Ectodermal cell (in vitro differentiated cells): ENCODE results near the gene OR2AG1.

Experiments used
- H3K27ac ChIP-seq: 2 replicates; pipeline ENCODE4 v1.7.0; 2013; ENCODE audit warnings: mild to moderate bottlenecking, low read depth, low read length; ENCODE audit not compliant: insufficient read depth, poor library complexity, severe bottlenecking
- H3K27me3 ChIP-seq: 2 replicates; pipeline ENCODE4 v1.7.0; 2013; ENCODE audit warnings: mild to moderate bottlenecking, low read length; ENCODE audit not compliant: insufficient read depth, control insufficient read depth, poor library complexity, severe bottlenecking
- H3K36me3 ChIP-seq: one replicate; pipeline ENCODE4 v1.7.0; 2013; ENCODE audit warnings: low read length; ENCODE audit not compliant: control insufficient read depth, insufficient read depth
- H3K4me1 ChIP-seq: one replicate; pipeline ENCODE4 v1.7.0; 2013; ENCODE audit warnings: low read length; ENCODE audit not compliant: control insufficient read depth, insufficient read depth
- H3K4me3 ChIP-seq: 2 replicates; pipeline ENCODE4 v1.7.0; 2013; ENCODE audit warnings: low read depth, low read length, control low read depth; ENCODE audit not compliant: insufficient read depth
- H3K9me3 ChIP-seq: 2 replicates; pipeline ENCODE4 v1.7.0; 2013; ENCODE audit warnings: mild to moderate bottlenecking, low read length, moderate library complexity; ENCODE audit not compliant: control insufficient read depth
- WGBS, 2 experiments: methylation state at CpG; one replicate each; pipeline ENCODE4 v1.1.7; 2013; ENCODE audit warnings: missing lambda C conversion rate in 2 of 2; 5-methylcytosine and 5-hydroxymethylcytosine counted together

OR2AG1 gene

GRCh38 chr11:6825231-6825744 is 42.5 kb downstream of the OR2AG1 start:
- Histone ChIP-seq H3K4me1 (no peaks in the 10 kb centered on the region), H3K36me3 (no peaks in the 10 kb centered on the region), H3K4me3 (no peak overlapping the region), H3K27ac (no peak overlapping the region), H3K27me3 (no peaks in the 10 kb centered on the region), H3K9me3 (no peaks in the 10 kb centered on the region)
- 93% methylated on average over 7 of the region's 7 CpGs for WGBS, 2 experiments

- WGBS, 2 experiments, result 89 to 94% methylated on average over 1 of the region's 1 CpG
- Histone ChIP-seq H3K4me1 (no peaks in the 10 kb centered on the region), H3K9me3 (no peaks in the 10 kb centered on the region), H3K27me3 (no peaks in the 10 kb centered on the region), H3K27ac (no peak overlapping the region), H3K4me3 (no peak overlapping the region), H3K36me3 (no peaks in the 10 kb centered on the region)
These were observed 45.3 kb downstream of the OR2AG1 start for GRCh38 chr11:6828103-6828502.

- 79 to 81% methylated on average over 6 of the region's 6 CpGs for WGBS, 2 experiments
- H3K36me3 ChIP-seq, result no peaks in the 10 kb centered on the region
These were observed 50.5 kb downstream of the OR2AG1 start for GRCh38 chr11:6833356-6833755.

GRCh38 chr11:6834021-6834420 is 51.2 kb downstream of the OR2AG1 start:
- Histone ChIP-seq H3K36me3 (no peaks in the 10 kb centered on the region), H3K4me3 (no peak overlapping the region), H3K27me3 (no peaks in the 10 kb centered on the region), H3K9me3 (no peaks in the 10 kb centered on the region), H3K4me1 (no peaks in the 10 kb centered on the region), H3K27ac (no peak overlapping the region)
- no CpG with 5 or more reads among the region's 1 CpG for WGBS, 2 experiments

More at GRCh38 chr11:6833356-6833755, 50.5 kb downstream of the OR2AG1 start:
- Histone ChIP-seq H3K9me3 (no peaks in the 10 kb centered on the region), H3K27ac (no peak overlapping the region), H3K4me3 (no peak overlapping the region), H3K27me3 (no peaks in the 10 kb centered on the region), H3K4me1 (no peaks in the 10 kb centered on the region)
